HG03045 (cell line): ENCODE measurements around the gene KHDRBS1.
"Not testable (repeated sequence)": the region's sequence is repeated elsewhere in the genome, so short reads cannot be mapped to it uniquely, and the experiment has no call there.

ENCODE experiments used
- ATAC-seq: cut with Tn5 transposase; IDR thresholded peaks from one replicate; pipeline ENCODE4 v1.9.1; 2021; ENCODE audit warnings: mild to moderate bottlenecking, moderate library complexity; ENCODE audit not compliant: unreplicated experiment

The KHDRBS1 gene

GRCh38 chr1:32013386-32014198, at the start of gene KHDRBS1:
Gene KHDRBS1, plus strand, starts transcription at chr1:32013868. Its CDS starts 128 bp downstream, at chr1:32013996.
- ATAC-seq = peak; percentile 82

- ATAC-seq = no peak
These were observed 42.8 kb upstream of the KHDRBS1 start for GRCh38 chr1:31970873-31971272.

GRCh38 chr1:31976401-31976800, 37.3 kb upstream of the KHDRBS1 start:
- no peak for ATAC-seq

- no peak for ATAC-seq
These were observed 36.1 kb upstream of the KHDRBS1 start for GRCh38 chr1:31977385-31978131.

GRCh38 chr1:31978843-31979400, 34.7 kb upstream of the KHDRBS1 start:
- ATAC-seq = no peak

GRCh38 chr1:31980835-31981455, 32.7 kb upstream of the KHDRBS1 start:
- ATAC-seq = no peak

- ATAC-seq = no peak
These were observed 32.2 kb upstream of the KHDRBS1 start for GRCh38 chr1:31981456-31981839.

- no peak for ATAC-seq
These were observed 31.7 kb upstream of the KHDRBS1 start for GRCh38 chr1:31981972-31982371.

GRCh38 chr1:31984419-31985347, 29.0 kb upstream of the KHDRBS1 start:
- ATAC-seq = no peak

- ATAC-seq = no peak
These were observed 28.2 kb upstream of the KHDRBS1 start for GRCh38 chr1:31985430-31985829.

- ATAC-seq = no peak
These were observed 26.5 kb upstream of the KHDRBS1 start for GRCh38 chr1:31987135-31987619.

- no peak for ATAC-seq
These were observed 23.7 kb upstream of the KHDRBS1 start for GRCh38 chr1:31989964-31990363.

- no peak for ATAC-seq
These were observed 22.5 kb upstream of the KHDRBS1 start for GRCh38 chr1:31991182-31991581.

- no peak for ATAC-seq
These were observed 18.4 kb upstream of the KHDRBS1 start for GRCh38 chr1:31995263-31995662.

- ATAC-seq = not testable (repeated sequence)
These were observed 17.5 kb upstream of the KHDRBS1 start for GRCh38 chr1:31996121-31996520.

GRCh38 chr1:32001863-32002262, 11.8 kb upstream of the KHDRBS1 start:
- no peak for ATAC-seq

GRCh38 chr1:32002285-32002684, 11.4 kb upstream of the KHDRBS1 start:
- ATAC-seq = not testable (repeated sequence)

GRCh38 chr1:32005522-32005921, 8.1 kb upstream of the KHDRBS1 start:
- no peak for ATAC-seq

GRCh38 chr1:32007591-32007940, 6.1 kb upstream of the KHDRBS1 start:
- no peak for ATAC-seq

- ATAC-seq = no peak
These were observed 3.4 kb upstream of the KHDRBS1 start for GRCh38 chr1:32010246-32010645.
